SK-MEL-5 (cell line): ENCODE results near the gene PGS1. TPM values are rescaled to one million over a fixed set of nuclear protein-coding genes. Genes with fewer than 3 reads are reported as not detected.

ENCODE experiments used
- DNase-seq: peaks from one replicate; pipeline ENCODE4 v3.0.0-alpha.2; 2016; ENCODE audit warnings: low read depth, low spot score
- in situ Hi-C: cut with HindIII; loops from 2 replicates; pipeline ENCODE4 v1.10.0; 2016; ENCODE audit warnings: low sequenced_read_pairs, high pct_unique_total_duplicates, low pct_unique_long_range_greater_than_20kb
- total RNA-seq: library from RNA; depleted of rRNA; stranded (reverse); fragments of >200 nt; shearing (Covaris generic); gene quantifications from 2 replicates; pipeline ENCODE4 v1.2.3, GENCODE V29; 2014

Gene PGS1
- total RNA-seq, 1 experiment from 2014 or later, result 43.5 TPM

GRCh38 chr17:78414178-78415162, 36.0 kb downstream of the PGS1 start:
- in situ Hi-C loops, result no loop called here
- DNase-seq, result no peak

DNA sequence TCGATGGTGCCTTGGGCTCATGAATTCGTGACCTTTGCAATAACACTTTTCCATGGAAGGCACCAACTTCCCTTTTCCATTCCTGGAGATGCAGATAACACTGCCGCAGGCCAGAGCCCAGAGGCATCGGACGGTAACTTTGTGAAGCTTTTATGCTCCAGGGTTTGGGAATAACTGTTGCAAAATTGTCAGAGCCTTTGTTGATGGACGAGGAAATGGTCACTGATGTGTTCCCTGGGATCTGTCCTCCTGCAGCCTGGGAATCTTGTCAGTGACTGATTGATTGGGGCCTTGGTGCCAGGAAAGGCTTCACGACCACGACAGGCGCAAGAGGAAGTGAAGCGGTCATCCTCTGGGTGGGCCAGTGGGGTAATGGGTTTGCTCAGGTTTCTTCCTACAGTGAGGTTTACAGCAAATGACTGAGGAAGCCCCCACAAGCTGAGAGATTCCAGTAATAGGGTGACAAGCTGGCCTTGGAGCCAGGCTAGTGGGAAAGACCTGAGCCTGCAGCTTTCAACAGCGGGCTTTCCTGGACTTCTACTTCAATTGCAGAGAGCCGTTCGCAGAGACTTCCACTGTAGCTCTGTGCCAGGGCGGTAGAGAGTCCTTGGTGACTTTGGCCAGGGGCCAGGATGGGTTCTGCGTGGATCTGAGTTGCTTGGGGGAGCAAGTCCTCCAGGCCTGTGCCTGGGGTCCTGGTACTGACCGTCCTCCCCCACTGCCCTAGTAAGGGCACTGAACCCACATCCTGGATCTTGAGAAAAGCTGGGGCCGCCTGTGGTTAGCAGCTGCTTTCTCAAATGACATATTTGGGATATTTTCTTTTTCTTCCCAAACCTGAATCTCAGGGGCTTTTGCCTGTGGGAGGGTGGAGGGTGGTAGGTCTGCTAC, 37.6 kb downstream of the PGS1 start:
- DNase-seq, result no peak
- in situ Hi-C loops, result no loop called here

GRCh38 chr17:78416791-78417530, 38.5 kb downstream of the PGS1 start:
- in situ Hi-C loops, result no loop called here
- peak; percentile 82 for DNase-seq

GRCh38 chr17:78417531-78417909, 39.1 kb downstream of the PGS1 start:
- in situ Hi-C loops, result no loop called here
- DNase-seq, result no peak

DNA sequence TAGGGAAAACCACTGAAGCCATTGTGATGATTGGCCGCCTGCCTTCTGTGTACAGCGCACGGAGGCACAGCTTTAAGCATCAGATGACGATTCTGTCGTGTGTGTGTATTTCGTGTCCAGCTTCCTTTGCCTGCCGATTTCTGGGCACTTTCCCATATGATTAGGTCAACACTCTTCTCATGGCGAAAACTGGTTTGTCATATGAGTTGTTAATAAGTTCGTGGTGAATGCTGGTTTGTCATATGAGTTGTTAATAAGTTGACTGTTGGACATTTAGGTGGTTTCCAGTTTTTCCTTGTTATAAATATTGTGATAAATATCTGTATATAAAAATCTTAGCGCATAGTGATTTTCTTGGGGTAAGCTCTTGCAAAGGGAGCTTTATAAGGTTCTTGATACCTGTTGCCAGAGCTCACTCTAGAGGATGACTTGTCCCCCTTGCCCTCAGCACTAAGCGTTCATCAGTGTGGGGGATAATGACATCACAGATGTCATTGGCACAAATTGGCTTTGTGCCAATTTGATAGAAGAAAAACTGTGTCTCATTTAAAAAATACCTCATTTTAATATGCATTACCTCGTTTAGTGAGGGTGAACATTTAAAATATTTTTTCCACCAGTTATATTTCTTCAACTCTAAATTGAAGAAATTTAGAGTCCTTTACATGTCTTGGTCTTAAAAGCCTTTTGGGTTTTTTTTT, 40.0 kb downstream of the PGS1 start:
- DNase-seq, result no peak
- in situ Hi-C loops, result no loop called here

DNA sequence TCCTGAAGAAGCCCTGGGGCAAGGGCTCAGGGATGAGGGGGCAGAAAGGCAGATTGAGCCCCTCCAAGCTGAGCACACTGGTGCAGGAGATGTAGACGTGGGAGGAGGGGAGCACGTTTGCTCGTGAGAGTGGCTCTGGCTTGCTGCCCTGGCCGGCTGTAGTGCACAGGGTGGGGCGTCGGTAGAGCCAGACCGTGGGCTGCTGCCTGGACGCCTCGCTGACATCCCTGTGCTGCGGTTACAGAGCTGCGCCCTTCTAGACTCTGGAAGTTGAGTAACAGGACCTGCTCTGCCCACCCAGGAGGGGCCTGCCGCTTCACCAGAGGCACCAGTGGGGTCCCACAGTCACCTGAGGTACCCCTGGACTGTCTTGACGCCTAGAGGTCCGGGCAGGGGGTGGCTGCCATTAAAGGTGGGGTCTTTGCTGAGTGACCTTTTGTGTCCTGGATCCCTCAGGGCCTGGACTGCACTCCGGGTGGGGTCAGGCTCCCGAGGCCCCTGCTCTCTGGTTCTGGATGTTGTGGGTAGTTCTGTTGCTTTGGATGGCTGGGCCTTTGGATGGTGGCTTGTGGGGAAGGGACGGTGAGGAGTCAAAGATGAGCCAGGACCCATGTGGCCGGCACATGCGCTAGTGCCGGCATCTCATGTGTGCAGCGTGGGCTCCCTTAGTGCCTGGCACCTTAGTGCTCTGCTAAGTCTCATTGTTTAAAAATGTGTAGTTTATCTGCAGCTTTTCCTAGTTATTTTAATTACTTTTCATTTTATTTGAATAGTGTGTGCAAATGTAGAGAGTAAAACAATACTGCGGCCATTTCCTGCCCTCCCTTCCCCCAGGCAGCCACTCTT, 41.7 kb downstream of the PGS1 start:
- DNase-seq, result no peak
- in situ Hi-C loops, result no loop called here

GRCh38 chr17:78421084-78421533, 42.7 kb downstream of the PGS1 start:
- DNase-seq, result no peak
- in situ Hi-C loops, result no loop called here

DNA sequence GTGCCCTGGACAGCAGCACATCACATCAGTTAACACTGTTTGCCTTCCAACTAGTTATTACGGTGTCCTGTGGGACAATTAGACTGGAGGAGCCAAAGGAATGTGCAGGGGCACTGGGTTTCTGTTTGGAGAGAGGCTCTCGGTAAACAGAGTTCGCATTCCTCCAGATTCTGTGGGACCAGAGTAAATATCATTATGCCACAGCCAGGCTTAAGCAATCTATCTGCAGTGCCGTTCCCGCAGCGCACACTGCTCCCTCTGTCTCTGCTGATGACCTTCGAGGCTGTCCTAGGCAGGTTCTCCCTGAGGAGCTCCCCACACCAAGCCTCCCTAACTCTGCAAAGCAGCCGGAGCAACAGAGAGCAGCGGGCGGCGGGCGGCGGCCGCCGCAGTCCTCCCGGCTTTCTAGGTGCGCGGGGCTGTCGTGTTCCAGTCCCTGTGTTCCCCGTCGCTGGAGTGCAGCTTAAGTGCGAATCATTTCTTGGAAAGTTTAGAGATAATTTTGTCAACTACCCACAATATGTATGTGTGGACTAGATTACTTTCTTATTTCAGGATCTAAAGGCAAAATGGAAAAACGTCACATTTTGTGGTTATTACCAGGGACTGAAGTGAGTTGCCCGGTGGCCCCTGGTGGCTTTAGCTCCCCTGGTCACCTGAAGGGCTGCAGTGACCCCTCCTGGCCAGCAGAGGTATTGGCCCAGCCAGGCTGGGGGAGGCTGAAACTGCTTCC, 43.3 kb downstream of the PGS1 start:
- in situ Hi-C loops, result no loop called here
- DNase-seq, result peak; percentile 91

- no peak for DNase-seq
- in situ Hi-C loops, result no loop called here
Observed at GRCh38 chr17:78422267-78422605, 43.8 kb downstream of the PGS1 start.

- DNase-seq, result no peak
- in situ Hi-C loops, result no loop called here
Observed at GRCh38 chr17:78422872-78423588, 44.6 kb downstream of the PGS1 start.

- no peak for DNase-seq
- in situ Hi-C loops, result no loop called here
Observed at GRCh38 chr17:78423961-78424675, 45.7 kb downstream of the PGS1 start.

- no peak for DNase-seq
- in situ Hi-C loops, result no loop called here
Observed at GRCh38 chr17:78425429-78425828, 47.0 kb downstream of the PGS1 start.

DNA sequence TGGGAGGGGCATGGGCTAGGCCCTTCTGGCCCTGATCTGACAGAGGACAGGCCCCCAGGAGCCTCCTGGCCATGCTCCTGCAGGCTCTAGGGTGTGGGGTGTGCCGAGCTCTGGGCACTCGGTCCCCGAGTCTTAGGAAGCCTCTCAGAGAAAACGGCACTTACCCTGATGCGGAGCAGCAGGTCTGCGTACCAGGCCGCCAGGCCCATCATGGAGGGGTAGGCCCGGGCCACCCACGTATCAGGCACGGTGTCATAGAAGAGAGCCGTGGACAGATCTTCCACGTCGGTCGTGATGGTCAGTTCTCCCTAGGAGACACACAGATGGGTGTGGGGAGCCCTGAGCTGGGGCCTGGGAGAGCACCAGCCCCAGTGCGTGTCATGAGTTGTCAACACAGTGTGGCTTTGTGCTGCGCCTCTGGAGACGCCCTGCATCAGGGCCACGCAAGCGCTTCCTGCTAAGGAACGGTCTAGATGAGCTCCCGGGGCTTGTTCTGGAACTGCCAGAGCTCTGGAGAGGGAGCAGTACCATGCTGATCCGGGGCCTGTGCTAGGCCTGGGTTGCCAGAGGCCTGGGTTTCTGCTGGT, 47.9 kb downstream of the PGS1 start:
- in situ Hi-C loops, result no loop called here
- no peak for DNase-seq

- in situ Hi-C loops, result no loop called here
- no peak for DNase-seq
Observed at GRCh38 chr17:78427140-78427539, 48.7 kb downstream of the PGS1 start.
